GM18505 (cell line): ENCODE results near the gene CDH23.

Source experiments
- ATAC-seq: cut with Tn5 transposase; IDR thresholded peaks from one replicate; pipeline ENCODE4 v1.9.1; 2021; ENCODE audit not compliant: unreplicated experiment
- POLR2A ChIP-seq: IDR thresholded peaks from 4 replicates; pipeline ENCODE4 v1.6.1; 2011; ENCODE audit warnings: borderline replicate concordance; ENCODE audit not compliant: insufficient read depth, insufficient read length; ENCODE audit errors: extremely low read depth

CDH23 gene

DNA sequence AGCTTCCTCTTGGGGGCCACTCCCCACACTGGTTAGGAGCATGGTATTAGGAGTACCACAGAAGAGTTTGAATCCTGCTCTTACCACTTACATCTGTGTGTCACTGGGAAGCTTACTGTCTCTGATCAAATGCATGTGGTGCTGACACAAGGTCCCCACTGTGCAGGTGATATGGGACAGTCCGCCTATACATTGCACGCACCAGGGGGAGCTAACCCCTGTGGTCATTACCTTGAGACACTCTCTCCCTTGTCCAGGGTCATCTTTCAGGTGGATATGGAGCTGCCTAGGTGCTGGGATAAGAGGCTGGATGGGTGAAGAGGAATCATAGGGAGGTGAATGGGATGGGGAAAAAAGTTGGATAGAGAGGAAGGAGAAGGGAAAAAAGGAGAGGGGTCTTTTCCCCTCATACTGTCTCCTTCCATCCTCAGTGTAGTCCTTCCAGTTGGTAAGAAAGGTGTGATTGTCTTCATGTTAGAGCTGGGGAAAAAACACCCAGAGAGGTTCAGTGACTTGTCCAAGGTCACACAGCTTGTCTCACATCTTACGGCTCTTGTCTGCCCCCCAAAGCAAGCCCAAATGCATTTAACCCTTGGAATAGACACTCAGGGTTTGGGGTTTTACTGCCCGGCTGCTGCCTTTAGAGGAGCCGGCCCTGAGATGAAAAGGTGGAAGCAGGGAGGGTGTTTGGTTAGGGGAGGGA lies 125.9 kb downstream of the CDH23 start:
- TF ChIP-seq POLR2A: no peak
- ATAC-seq: no peak

DNA sequence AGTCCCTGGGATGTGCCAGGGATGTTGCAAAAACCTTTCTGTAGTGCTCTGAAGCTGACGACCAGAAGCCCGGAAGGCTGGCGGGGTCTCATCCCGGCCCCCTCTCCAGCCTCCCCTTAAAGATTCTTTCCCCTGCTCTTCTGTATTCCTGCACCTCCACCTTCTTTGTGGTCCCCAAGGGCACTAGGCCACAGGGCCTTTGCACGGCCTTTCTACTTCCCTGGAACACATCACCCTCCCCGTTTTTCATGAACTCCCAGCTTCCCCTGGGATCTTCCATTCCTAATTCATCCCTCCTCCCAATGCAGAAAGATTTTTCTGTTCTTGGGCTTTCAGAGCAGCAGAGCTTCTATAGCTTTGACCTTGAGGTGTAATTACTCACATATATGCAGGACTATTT lies 127.0 kb downstream of the CDH23 start:
- no peak for ATAC-seq
- no peak for TF ChIP-seq POLR2A

DNA sequence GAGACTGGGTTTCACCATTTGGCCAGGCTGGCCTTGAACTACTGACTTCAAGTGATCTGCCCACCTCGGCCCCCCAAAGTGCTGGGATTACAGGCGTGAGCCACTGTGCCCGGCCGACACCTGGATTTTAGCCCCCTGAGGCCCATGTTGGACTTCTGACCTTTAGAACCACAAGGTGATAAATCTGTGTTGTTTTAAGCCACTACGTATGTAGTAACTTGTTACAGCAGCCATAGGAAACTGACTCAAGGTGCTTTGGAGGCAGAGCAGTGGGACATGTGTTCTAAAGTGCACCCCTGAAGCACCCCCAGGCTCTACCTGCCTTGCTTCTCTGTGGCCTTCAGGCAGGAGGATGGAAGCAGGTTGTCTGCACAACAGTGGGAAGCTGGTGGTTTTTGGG lies 128.4 kb downstream of the CDH23 start:
- ATAC-seq: no peak
- TF ChIP-seq POLR2A: no peak

DNA sequence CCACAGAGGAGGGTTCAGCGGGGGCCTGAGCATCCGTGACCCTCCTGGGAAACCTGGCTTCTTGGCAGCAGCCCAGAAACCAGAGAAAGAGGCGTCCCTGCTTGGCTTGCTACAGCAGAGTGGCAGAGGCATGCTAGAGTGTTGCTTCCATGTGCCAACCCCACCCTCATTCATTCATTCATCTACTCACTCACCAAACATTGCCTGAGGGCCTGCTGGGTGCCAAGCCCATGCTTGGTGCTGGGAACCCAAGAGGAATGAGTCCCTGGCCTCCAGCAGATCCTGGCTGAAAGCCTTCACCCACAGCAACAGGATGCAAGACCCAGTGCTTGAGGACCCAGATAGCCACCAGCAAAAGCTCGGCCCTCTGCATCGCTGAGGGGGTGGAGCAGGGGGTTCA lies 129.0 kb downstream of the CDH23 start:
- TF ChIP-seq POLR2A: no peak
- ATAC-seq: no peak

DNA sequence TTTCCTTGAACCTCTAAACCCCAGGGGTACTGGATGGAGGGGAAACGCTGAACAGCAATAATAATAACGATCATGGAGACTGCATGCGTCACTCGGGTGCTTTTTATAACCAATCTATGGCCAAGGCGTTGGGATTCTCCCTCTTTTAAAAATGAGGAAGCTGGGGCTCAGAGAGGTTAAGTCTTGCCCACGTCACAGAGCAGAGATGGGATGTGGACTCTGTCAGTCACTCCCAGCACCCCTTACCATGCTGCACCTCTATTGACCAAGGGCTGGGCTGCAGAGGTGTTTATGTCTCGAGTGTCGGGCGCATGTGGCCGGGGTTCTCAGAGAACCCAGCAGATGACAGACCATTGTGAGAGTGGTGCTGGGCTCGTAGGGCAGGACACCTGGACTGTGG lies 129.9 kb downstream of the CDH23 start:
- ATAC-seq: no peak

DNA sequence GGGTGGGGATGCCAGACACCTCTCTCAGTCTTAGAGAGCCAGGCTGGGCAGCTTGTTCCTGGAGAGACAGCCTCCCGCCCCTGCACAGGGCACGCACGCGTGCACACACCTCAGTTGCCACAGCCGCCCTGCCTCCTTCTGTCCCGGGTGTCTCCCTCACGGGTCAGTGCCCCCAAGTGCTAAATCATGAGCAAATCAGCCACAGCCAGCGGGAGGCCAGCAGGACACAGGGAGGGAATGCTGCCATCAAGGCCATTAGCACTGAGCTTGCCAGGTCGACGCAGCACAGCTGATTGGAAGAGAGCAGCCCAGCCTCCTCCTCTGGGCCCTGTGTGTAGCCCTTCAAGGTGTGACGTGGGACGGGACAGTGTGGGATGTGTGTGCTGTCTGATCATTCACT lies 130.4 kb downstream of the CDH23 start:
- TF ChIP-seq POLR2A: no peak
- ATAC-seq: no peak

More for the DNA sequence above, 129.9 kb downstream of the CDH23 start:
- TF ChIP-seq POLR2A: no peak

DNA sequence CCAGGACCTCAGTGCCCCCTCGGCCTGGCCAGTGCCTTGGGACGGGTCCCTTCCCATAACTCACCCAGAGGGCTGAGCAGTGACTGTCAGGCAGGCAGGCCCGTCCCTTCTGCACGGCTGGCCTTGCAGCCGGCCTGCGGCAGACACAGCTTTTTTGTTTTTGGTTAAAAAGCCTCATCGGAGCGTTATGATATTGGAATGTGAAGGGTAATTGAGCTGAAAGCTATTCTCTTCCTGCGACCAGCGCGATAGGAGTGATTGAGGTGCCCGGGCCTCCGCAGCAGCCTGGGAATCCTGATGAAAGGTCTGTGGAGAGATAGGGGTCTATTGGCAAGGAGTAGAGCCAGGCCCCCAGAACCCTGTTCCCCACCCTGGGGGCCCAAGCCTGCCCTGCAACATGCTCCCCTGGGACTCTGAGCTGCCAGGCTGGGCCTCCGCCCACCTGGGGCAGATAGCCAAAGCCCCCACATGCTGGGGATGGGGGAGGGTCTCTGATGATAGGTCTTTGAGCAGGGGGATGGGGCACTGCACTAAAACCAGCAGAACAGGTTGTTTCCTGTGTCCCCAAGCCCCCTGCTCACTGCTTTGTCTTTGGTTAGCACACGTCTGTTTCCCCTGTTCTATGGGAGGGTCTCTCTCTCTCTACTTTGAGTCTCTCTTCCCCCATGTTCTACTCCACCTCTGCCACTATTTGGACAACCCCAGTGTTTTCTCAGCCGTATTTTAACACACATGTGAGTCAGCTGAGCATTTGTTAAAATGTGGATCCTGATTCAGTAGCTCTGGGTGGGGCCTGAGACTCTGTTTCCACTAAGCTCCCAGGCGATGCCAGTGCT lies 131.9 kb downstream of the CDH23 start:
- no peak for TF ChIP-seq POLR2A
- no peak for ATAC-seq

DNA sequence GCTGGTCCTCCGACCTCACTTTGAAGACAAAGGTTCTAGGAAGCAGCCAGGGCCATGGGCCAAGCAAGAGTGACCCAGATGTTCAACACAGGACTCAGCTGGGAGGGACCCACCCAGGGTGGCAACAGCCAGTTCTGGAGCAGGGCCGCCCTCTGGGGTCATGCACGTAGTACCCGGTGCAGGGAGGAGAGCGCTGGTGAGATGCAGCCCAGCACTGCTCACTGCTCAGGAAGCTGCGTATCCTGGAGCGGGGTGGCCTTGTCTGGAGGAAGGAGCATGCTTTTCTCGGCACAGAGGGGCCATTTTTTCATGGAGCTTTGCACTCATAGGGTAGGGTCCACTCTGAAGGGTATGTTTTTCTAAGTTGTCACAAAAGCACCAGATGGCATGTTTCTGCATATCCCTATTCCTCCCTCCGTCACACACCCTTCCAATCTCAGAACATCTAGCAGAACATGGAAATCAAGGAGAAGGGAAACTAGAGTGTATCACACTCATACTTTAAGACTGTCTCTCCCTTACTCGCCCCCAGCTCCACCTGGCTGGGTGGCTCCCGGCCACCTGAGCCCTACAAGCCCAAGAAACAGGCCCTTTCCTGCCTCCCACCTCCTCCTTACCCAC lies 132.6 kb downstream of the CDH23 start:
- ATAC-seq: no peak

DNA sequence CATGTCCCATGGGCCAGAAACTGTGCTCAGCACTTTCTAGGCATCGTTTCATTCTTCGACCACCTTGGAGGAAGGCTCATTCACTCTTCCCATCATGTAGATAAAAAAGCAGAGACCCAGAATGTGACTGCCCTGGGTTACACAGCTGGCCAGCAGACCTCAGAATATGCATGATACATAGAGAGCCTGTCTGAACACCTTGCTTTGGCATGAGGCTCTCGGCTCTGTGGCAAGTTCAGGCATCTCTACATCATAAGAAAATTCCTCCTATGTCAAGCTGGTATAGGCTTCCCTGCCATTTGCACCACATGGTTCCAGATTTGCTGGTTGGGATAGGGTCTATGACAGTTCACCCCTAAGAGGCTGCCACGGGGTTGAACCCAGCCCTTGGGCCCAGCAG lies 134.1 kb downstream of the CDH23 start:
- no peak for ATAC-seq
- no peak for TF ChIP-seq POLR2A

More for the DNA sequence above, 132.6 kb downstream of the CDH23 start:
- TF ChIP-seq POLR2A: no peak

DNA sequence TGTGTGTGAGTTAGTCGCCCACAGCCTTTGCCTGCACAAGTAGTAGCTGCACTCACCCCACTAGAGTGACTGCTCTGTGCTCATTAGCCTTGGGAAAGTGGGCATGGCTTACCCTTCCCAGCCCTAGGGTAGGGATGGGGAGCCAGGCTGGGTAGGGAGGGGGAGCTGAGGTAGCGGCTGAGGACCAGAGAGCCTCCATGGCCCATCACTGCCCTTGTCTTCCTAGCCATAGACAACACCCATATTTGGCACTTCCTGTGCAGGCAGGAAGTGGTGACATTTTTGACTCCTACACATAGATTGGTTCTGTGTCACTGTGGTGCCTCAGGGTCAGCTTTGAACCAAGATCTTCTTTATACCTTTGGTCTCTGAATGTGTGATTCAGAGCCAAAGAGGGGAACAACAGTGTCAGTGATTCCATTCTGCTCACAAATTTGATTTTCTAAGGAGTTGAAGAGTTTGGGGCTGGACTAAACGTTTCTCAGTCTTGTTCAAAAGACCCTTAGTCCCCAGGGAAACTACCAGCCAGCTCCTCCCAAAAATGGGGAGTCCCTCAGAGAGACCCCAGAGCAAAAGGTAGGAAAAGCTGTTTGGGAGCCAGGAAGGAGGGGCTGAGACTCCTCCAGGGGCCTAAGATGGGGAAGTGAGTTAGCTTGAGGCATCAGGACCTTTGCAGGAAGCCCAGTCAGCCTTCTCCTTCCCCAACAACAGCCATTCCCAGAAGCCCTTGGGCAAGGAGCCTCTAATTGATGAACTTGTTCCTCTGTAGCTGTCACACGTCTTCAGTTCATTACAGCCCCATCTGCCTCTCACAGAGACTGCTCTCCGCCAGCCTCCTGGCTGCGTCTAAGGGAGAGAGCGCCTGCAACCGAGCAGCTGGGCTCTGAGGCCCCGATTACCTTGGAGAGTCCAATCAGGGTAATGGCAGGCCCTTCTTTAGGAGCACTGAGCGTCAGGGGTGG lies 135.0 kb downstream of the CDH23 start:
- TF ChIP-seq POLR2A: no peak
- no peak for ATAC-seq

DNA sequence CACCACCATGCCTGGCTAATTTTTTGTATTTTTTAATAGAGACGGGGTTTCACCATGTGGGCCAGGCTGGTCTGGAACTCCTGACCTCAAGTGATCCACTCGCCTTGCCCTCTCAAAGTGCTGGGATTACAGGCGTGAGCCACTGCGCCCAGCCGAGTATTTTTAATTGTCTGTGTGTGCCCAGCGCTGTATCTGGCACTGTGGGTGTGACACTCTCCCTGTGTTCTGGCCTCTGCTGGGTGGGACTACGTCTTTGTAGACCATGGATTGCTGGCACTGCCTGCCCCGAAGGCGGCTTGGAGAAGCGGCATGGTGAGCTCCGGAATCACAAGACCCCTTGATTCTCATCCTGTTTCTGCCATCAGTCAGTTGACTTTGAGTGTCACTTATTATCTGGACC lies 136.2 kb downstream of the CDH23 start:
- TF ChIP-seq POLR2A: no peak
- ATAC-seq: no peak

DNA sequence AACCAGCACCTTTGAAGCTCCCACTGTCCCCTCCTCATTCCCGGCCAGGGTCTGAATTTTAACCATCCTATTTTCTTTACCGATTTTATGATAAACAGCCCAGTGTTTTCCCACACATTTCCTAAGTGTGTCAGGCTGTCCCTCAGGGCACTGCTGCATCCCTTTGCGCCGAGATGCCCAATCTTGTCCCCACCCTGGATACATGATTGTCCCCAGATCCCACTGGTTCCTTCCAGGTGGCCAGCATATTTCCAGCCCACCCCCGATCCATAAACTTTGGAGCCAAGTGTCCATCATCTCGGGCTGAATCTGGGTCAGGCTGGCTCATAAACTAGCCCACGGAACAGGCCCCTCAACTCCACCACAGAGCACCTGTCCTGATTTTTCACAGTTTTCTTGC lies 137.2 kb downstream of the CDH23 start:
- TF ChIP-seq POLR2A: no peak
- ATAC-seq: no peak
